WERI-Rb-1 (cell line): ENCODE measurements around the gene CEP162.

Experiments used
- DNase-seq: peaks from one replicate; pipeline ENCODE4 v3.0.0-alpha.2; 2020
- H3K27ac ChIP-seq: fragments of 250-450 bp; sonication (Bioruptor Pico); 2 replicates; pipeline ENCODE4 v1.5.1; 2020; ENCODE audit warnings: mild to moderate bottlenecking, moderate library complexity
- H3K27me3 ChIP-seq: fragments of 250-450 bp; sonication (Bioruptor Pico); 2 replicates; pipeline ENCODE4 v1.5.1; 2021; ENCODE audit warnings: mild to moderate bottlenecking, low read depth, moderate library complexity; ENCODE audit not compliant: insufficient read depth, severe bottlenecking
- H3K36me3 ChIP-seq: fragments of 250-450 bp; sonication (Bioruptor Pico); 2 replicates; pipeline ENCODE4 v1.5.1; 2020; ENCODE audit warnings: mild to moderate bottlenecking, moderate library complexity
- H3K4me3 ChIP-seq: 2 replicates; pipeline ENCODE4 v1.5.1; 2011; ENCODE audit warnings: low read depth, mild to moderate bottlenecking, control low read depth, low read length
- H3K9me3 ChIP-seq: fragments of 250-450 bp; sonication (Bioruptor Pico); 2 replicates; pipeline ENCODE4 v1.5.1; 2021; ENCODE audit warnings: mild to moderate bottlenecking, moderate library complexity; ENCODE audit not compliant: severe bottlenecking
- CTCF ChIP-seq: IDR thresholded peaks from 2 replicates; pipeline ENCODE4 v1.5.1; 2011; ENCODE audit warnings: low read depth, mild to moderate bottlenecking, control low read depth, inconsistent platforms, low read length

The CEP162 gene

GRCh38 chr6:84095156-84095555 is 132.3 kb downstream of the CEP162 start:
- no peak overlapping the region for H3K27ac ChIP-seq
- no peaks in the 10 kb centered on the region for H3K9me3 ChIP-seq
- H3K27me3 ChIP-seq, result no peaks in the 10 kb centered on the region
- TF ChIP-seq CTCF, result no peak
- no peak for DNase-seq
- H3K36me3 ChIP-seq, result no peaks in the 10 kb centered on the region
- H3K4me3 ChIP-seq, result no peak overlapping the region

- Histone ChIP-seq H3K27me3 (no peaks in the 10 kb centered on the region), H3K27ac (no peak overlapping the region), H3K36me3 (no peaks in the 10 kb centered on the region), H3K9me3 (no peaks in the 10 kb centered on the region), H3K4me3 (no peak overlapping the region)
- DNase-seq, result no peak
- no peak for TF ChIP-seq CTCF
Measured at GRCh38 chr6:84093441-84094435, 133.7 kb downstream of the CEP162 start.

- no peaks in the 10 kb centered on the region for H3K9me3 ChIP-seq
- no peak for DNase-seq
- no peak for TF ChIP-seq CTCF
- no peaks in the 10 kb centered on the region for H3K36me3 ChIP-seq
- no peak overlapping the region for H3K27ac ChIP-seq
- H3K4me3 ChIP-seq, result no peak overlapping the region
- no peaks in the 10 kb centered on the region for H3K27me3 ChIP-seq
Measured at GRCh38 chr6:84089552-84089951, 137.9 kb downstream of the CEP162 start.

- Histone ChIP-seq H3K27ac (no peak overlapping the region), H3K4me3 (no peak overlapping the region)
- no peak for TF ChIP-seq CTCF
Measured at GRCh38 chr6:84089081-84089480, 138.4 kb downstream of the CEP162 start.

GRCh38 chr6:84086545-84087429 is 140.7 kb downstream of the CEP162 start:
- no peak for TF ChIP-seq CTCF
- no peaks in the 10 kb centered on the region for H3K27me3 ChIP-seq
- H3K4me3 ChIP-seq, result no peak overlapping the region
- no peaks in the 10 kb centered on the region for H3K36me3 ChIP-seq
- H3K9me3 ChIP-seq, result no peaks in the 10 kb centered on the region
- no peak for DNase-seq
- H3K27ac ChIP-seq, result no peak overlapping the region

More at GRCh38 chr6:84089081-84089480, 138.4 kb downstream of the CEP162 start:
- Histone ChIP-seq H3K27me3 (no peaks in the 10 kb centered on the region), H3K36me3 (no peaks in the 10 kb centered on the region), H3K9me3 (no peaks in the 10 kb centered on the region)
- no peak for DNase-seq
